HG03135 (cell line): ENCODE data around the gene CSNK1E.

ENCODE experiments used
- ATAC-seq: cut with Tn5 transposase; IDR thresholded peaks from one replicate; pipeline ENCODE4 v1.9.1; 2021; ENCODE audit warnings: mild to moderate bottlenecking, moderate library complexity; ENCODE audit not compliant: unreplicated experiment

The CSNK1E gene

DNA sequence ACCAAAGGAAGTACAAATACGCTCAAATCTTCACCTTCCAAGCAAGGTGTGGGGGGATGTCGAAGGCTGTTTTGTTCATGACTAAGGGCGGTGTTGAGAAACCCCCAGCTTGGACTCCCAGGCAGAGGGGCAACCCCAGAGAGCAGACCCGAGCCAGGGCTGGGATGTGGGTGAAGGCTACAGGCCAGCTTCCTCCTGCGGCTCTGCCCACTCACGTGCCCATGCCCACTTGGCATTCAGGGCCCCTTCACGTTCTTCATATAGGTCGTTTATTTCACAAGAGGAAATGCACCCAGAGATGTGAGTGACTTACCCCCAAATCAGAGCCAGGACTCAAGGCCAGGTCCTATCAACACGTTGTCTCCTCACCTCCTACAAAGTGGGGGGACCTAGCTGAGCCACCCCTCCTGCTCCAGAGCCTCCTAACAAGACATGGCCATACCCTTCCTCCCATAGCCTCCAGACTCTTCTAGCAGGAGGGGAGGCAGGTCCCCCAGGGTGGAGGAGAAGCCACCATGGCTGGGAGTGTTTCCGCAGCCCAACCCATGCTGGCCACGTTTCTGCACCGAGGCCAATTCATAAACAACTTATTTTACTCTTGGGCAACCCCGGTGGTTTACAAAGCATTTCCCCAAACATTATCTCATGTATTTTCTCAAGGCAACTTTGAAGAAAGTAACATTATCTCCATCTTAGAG lies 66.4 kb downstream of the CSNK1E start:
- ATAC-seq: no peak

DNA sequence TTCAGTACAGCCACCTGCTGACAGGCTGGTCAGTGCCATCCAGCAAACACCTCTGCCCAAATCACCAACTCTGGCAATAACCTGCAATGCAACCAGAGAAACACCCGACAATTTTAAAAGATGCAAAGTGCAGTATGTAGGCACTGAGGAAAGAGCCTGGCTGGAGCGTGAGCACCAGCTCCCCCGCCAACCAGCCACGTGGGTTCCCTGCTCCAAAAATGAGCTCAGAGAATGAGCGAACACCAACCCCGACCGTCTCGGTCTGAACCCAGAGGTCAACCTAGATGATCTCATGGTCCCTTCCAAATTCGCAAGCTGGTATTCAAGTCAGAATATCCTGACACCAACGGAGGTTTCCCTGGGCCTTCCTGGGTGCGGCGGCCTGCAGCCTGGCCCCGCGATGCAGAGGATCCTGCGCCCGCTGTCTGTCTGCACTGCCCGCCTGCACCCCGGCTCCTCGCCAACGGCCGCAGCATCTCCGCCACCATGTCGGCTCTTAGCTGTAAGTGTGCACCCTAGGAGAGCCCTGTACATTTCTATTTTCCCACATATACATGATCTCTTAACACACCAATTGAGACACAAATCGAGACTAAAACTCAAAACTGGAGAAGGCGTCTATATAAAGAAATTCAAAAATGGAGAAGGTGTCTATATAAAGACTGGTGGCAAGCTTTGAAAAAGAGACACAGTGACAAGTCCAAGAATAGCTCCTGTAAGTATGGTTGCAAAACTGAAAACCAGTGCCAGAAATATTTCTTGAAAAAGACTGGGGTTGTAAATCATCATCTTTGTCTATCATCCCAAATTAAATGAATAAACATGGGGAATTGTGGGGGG lies 67.2 kb downstream of the CSNK1E start:
- ATAC-seq: no peak

DNA sequence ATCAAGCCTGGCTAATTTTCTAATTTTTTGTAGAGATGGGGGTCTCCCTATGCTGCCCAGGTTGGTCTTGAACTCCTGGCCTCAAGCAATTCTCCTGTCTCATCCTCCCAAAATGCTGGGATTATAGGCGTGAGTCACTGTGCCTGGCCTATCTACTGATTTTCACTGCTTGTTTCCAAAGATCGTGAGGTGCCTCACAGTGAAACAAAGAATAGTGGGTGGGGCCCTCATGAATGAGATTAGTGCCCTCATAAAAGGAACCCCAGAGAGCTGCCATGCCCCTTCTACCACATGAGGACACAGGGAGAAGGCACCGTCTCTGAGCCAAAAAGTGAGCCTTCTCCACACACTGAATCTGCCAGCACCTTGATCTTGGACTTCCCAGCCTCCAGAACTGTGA lies 67.9 kb downstream of the CSNK1E start:
- ATAC-seq: no peak

DNA sequence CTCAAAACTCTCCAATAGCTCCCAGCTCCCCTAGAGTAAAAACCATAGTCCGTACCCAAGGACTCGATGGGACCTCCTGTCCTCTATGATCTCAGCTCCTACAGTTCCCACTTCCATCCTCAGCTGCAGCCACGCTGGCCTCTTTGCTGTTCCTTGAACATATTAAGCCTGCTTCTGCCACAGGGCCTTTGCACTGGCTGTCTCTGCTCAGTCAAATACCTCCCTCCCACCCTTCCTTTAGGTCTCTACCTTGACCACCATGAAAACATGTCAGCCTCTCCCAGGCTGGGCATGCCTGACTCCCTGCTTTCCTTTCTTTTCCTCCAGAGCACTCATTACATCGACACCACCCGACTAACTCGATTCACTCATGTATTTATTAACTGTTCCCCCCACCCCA lies 69.0 kb downstream of the CSNK1E start:
- ATAC-seq: no peak

DNA sequence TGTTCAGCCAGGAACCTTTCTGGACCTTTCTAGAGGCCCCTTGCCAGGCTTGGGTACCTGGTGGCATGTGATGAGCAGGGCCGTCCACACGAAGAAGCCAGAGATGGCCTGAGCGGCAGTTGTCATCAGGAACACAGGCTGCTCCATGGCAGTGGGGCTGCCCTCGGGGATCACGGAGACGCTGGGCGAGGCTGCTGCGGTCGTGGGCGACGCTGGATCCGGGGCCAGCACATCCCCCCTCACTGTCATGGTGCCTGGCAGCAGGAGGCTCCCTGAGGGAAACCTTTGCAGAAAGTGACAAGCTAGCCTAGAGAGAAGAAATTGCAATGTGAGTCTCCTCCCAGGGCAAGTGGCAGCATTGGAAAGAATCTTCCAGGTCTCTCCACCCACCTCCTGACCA lies 69.5 kb downstream of the CSNK1E start:
- no peak for ATAC-seq

DNA sequence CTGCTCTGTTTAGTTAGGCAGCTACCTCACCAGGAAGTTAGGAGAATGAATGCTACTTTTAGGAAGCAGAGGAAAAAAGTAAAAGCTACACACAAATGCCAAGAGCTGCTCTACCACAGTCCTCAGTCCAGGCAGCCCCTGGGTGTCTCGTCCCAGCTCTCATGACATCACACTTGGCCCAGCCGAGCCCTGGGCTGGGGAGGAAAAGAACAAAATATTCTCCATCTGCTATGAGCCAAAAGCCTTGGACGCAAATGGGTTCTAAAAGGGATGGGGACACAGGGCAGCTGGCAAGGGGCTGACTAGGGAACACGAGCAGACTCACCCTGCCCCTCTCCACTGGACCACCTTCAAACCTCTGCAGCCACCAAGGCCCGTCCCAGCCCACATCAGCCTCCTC lies 70.5 kb downstream of the CSNK1E start:
- ATAC-seq: no peak

DNA sequence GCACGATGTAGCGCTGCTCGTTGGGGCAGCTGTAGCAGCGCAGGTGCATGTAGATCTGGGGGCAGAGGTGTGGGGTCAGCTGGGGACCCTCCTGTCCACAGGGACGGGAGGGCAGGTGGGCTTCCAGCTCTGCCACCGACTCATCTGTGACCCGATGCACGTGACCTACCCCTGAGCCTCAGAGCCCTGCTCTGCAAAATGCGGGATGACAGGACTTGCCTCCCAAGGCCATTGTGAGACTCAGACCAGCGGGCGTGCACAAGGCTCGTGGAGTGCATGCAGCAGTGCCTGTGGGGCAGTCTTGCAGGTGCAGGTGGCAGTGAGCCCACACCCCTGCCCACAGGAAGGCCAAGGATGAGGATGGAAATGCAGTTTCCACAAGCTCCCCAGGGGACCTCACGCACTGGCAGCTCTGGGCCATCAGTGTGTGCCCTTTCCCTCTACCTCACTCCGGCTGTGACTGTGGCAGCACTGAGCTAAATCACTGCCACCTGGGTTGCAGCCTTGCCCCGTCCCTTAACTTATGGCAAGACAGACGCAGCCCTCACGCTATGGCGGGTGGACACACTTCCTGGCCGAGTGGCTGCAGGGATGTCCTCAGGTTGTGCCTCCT lies 71.1 kb downstream of the CSNK1E start:
- no peak for ATAC-seq

DNA sequence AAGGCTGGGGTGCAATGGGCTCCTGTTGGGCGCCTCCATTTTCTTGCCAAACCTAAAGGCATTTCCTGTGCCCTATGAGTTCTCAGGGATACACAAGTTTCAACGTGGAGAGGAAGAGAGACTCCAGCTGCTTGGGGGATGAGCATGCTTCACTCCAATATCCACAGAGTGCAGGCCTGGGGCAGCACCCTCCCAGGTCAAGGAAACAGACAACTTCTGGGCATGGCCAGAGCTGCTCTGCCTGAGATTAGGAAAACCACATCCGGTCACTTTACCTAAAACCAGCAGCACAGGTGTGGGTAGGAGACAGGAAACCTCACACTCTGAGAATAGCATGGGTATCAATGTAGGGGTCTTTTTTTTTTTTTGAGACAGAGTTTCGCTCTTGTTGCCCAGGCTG lies 73.1 kb downstream of the CSNK1E start:
- ATAC-seq: no peak

DNA sequence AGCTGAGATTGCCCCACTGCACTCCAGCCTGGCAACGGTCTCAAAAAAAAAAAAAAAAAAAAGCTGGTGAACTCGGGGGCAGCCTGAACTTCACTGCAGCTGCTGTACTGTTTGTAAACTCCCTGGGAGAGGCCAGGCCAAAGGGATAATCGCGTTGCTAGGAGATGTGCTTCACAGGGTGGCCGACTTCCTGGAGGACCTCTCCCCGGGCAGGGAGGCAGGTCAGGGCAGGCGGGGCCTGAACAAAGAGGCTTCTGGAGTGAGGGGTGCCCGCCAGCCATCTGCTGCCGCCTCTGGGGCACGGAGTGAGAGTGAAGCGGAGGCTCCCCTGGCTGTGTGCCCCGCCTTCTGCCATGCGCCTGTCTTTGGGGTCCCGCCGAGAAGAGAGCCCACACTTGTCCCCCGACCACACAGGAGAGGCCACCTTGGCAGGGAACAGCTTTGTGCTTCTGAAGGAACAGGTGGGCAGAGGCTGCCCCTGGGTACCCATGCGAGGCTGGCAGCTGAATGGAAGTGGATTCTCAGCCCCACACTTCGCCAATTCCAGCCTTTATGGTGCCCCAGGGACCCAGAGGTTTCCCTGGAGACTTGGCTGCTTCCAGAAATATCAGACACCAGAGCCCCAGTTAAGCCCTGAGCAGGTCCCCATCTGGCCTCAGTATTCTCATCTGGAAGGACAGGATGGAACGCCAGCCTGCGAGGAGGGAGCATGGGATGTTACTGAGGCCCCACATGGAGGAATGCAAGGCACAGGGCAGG lies 74.0 kb downstream of the CSNK1E start:
- no peak for ATAC-seq

DNA sequence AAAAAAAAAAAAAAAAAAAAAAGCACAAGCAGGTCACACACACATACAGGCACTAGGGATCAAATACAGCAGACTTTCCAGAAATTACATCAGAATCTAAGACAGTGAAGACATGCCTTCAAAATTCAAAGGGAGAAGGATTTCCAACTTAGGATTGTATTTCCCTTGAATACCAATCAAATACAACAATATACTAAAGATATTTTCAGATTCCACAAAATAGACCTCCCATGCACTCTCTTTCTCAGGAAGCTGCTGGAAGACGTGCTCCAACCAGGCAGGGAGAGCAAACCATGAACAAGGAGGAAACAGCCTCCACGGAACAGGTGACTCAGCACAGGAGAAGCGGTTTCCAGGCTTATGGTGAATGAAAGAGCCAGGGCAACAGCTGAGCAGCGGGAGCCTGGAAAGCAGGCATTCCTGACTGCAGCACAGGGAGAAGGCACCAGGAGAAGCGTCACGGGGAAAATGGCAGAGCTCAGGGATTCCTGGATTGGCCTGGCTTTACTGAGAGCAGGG lies 76.4 kb downstream of the CSNK1E start:
- no peak for ATAC-seq
